ENCODE data around the gene INO80C. TPM values are rescaled to one million over a fixed set of nuclear protein-coding genes. Genes with fewer than 3 reads are reported as not detected.
"Not testable (repeated sequence)": the region's sequence is repeated elsewhere in the genome, so short reads cannot be mapped to it uniquely, and the experiment has no call there.

The INO80C gene
- total RNA-seq, 2 experiments from 2014 or later, result 17.3 to 21.7 TPM

DNA sequence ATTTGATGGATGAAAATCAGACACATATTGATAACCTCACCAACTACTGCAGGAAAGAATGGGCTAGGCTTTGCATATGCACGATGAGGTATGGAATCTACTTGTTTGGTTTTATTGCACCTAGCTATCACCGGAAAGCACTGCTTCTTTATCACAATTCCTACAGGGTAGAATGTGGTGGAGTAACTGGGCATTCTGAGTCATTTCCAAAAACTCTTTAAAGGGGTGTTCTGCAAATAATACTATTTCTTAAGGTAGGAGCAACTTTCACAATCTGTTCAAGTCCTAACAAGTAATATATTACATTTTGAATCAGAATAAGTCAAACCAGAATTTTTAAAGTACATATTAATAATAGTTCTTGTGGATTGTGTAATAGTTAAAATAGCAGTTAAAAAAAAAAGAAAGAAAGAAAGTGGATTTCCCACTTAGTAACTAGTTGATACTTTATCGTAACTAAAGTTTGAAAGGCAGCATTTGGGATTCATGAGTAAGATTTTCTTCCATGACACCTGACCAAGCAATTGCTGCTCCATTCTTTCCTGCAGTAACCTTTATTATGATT, 40.5 kb downstream of the INO80C start:
- no peaks in the 10 kb centered on the region for H3K27me3 Mint-ChIP-seq
- POLR2A ChIA-PET, result no interaction called here
- H3K36me3 Mint-ChIP-seq, result no peaks in the 10 kb centered on the region
- no peak for DNase-seq
- no peaks in the 10 kb centered on the region for H3K4me1 Mint-ChIP-seq
- peaks cover 1% of the 10 kb centered on the region for H3K9me3 Mint-ChIP-seq
- no peak overlapping the region for H3K27ac Mint-ChIP-seq
- no peak overlapping the region for H3K4me3 Mint-ChIP-seq
- ATAC-seq (ENCODE audit: low read depth), result no peak

DNA sequence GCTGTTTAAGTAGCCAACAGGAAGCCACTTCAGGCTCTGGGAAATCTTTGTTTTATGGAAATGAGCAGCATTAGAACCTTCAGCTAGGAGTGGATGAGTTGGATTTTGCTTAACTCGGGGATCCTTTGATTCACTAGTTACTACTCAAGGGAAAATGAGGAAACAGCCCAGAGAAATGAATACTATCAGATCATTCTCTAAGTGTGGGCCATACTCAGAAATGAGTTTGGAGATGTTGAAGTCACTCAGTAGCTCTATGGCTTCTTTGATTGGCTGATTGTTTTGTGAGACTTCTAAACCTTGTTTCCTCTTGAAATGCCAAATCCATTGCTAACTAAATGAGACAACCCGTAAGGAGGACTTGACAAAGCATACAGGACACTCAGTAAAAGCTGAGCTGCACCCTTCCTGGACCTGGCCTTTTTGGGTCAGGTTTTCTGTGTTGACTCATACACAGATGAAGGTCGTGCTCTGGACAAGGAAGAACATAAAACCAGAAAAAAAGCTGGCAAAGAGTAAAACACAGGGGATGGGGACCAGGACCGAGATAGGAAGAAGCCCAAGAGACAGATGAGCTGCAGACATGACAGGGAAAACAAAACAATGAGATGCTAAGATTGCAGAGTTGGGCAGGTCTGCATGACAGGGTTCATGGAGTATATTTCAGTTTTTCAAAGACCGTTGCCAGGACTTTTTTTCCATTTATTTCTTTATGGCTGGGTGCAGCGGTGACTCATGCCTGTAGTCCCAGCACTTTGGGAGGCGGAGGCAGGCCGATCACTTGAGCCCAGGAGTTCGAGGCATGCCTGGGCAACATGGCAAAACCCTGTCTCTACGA, 41.6 kb downstream of the INO80C start:
- no peaks in the 10 kb centered on the region for H3K27me3 Mint-ChIP-seq
- peaks cover 1% of the 10 kb centered on the region for H3K9me3 Mint-ChIP-seq
- DNase-seq, result no peak
- no peaks in the 10 kb centered on the region for H3K4me1 Mint-ChIP-seq
- no peak overlapping the region for H3K4me3 Mint-ChIP-seq
- no peaks in the 10 kb centered on the region for H3K36me3 Mint-ChIP-seq
- H3K27ac Mint-ChIP-seq, result no peak overlapping the region
- no peak for ATAC-seq (ENCODE audit: low read depth)
- POLR2A ChIA-PET, result no interaction called here

DNA sequence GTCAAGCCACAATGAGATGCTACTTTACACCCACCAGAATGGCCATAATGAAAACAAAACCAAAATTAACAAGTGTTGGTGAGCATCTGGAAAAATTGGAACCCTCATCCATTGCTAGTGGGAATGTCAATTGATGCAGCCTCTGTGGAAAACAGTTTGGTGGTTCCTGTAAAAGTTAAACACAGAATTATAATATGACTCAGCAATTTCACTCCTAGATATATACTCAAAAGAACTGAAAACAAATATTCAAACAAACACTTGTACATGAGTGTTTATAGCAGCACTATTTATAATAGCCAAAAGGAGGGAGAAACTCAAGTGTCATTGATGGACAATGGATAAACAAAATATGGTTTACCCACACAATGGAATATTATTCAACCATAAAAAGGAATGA, 43.0 kb downstream of the INO80C start:
- Mint-ChIP-seq H3K27ac (no peak overlapping the region), H3K9me3 (peaks cover 1% of the 10 kb centered on the region), H3K4me1 (no peaks in the 10 kb centered on the region), H3K36me3 (no peaks in the 10 kb centered on the region), H3K4me3 (no peak overlapping the region), H3K27me3 (no peaks in the 10 kb centered on the region)
- no peak for ATAC-seq (ENCODE audit: low read depth)
- POLR2A ChIA-PET, result no interaction called here
- DNase-seq, result no peak

DNA sequence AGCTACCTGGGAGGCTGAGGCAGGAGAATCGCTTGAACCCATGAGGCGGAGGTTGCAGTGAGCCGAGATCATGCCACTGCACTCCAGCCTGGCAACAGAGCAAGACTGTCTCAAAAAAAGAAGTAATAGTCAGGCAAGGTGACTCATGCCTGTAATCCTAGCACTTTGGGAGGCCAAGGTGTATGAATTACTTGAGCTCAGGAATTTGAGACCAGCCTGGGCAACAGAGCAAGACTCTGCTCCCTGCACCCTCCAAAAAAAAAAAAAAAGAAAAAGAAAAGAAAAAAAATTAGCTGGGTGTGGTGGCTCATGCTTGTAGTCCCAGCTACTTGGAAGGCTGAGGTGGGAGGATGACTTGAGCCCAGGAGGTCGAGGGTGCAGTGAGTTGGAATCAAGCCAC, 44.7 kb downstream of the INO80C start:
- H3K27ac Mint-ChIP-seq; H3K36me3 Mint-ChIP-seq; DNase-seq; POLR2A ChIA-PET; H3K4me3 Mint-ChIP-seq; H3K9me3 Mint-ChIP-seq; H3K27me3 Mint-ChIP-seq; ATAC-seq (ENCODE audit: low read depth); H3K4me1 Mint-ChIP-seq: not testable (repeated sequence)

DNA sequence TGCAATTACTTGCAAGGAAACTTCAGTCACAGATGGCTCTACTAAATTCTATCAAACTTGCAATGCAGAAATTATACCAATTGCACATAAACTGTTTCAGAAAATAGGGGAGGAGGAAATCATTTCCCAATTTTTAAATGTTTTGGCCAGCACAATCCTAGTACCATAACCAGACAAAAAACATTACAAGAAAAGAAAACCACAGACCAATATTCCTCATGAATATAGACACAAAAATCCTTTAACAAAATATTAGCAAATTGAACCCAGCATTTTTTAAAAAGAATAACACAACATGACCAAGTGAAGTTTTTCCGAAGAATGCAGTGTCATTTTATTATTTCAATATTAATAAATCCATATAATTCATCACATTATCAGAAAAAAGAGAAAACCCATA, 45.8 kb downstream of the INO80C start:
- POLR2A ChIA-PET, result no interaction called here
- H3K4me1 Mint-ChIP-seq, result no peaks in the 10 kb centered on the region
- no peak overlapping the region for H3K4me3 Mint-ChIP-seq
- DNase-seq (no peak), ATAC-seq (ENCODE audit: low read depth) (no peak)
- no peak overlapping the region for H3K27ac Mint-ChIP-seq
- H3K36me3 Mint-ChIP-seq, result no peaks in the 10 kb centered on the region
- H3K9me3 Mint-ChIP-seq, result peaks cover under 1% of the 10 kb centered on the region
- H3K27me3 Mint-ChIP-seq, result no peaks in the 10 kb centered on the region

DNA sequence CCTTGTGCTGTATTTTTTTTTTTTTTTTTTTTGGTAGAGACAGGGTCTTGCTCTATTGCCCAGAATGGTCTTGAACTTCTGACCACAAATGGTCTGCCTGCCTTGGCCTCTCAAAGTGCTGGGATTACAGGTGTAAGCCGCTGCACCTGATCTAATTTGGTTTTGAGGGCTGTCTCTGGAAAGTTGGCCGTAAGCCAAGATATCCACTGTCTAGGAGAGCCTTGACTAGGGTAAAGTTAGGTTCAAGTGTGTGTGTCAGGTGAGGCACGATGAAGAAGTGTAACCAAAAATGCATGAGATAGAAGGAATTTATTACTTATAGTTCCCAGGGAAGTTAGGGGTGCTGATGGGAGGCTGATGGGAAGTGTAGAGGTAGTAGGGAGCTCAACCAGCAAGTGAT, 46.7 kb downstream of the INO80C start:
- Mint-ChIP-seq H3K27me3 (no peaks in the 10 kb centered on the region), H3K27ac (no peak overlapping the region), H3K4me1 (no peaks in the 10 kb centered on the region), H3K9me3 (no peaks in the 10 kb centered on the region), H3K4me3 (no peak overlapping the region), H3K36me3 (no peaks in the 10 kb centered on the region)
- POLR2A ChIA-PET, result no interaction called here
- DNase-seq (no peak), ATAC-seq (ENCODE audit: low read depth) (no peak)

DNA sequence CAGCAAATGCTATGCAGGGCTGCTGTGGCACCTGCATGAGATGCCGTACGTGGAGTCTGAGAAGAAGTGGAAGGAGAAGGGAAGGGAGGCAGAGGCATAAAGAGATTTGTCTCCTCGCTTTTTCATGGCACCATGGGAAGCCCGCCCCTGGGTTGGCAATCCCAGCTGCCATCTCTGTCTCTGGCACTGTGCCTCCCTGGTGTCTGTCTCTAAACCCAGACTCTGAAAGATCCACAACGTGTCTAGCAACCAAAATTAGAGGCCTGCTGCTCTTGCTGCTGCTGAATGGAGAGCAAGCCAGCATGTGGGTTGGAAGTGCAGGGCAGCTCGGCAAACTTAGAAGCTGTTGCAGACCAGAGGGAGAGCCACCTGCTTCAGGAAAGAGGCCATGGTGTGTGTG, 53.1 kb downstream of the INO80C start:
- Mint-ChIP-seq H3K9me3 (no peaks in the 10 kb centered on the region), H3K4me3 (no peak overlapping the region), H3K27me3 (no peaks in the 10 kb centered on the region), H3K4me1 (peaks cover 9% of the 10 kb centered on the region), H3K36me3 (no peaks in the 10 kb centered on the region), H3K27ac (no peak overlapping the region)
- DNase-seq, result no peak
- no peak for ATAC-seq (ENCODE audit: low read depth)
- POLR2A ChIA-PET, result no interaction called here

DNA sequence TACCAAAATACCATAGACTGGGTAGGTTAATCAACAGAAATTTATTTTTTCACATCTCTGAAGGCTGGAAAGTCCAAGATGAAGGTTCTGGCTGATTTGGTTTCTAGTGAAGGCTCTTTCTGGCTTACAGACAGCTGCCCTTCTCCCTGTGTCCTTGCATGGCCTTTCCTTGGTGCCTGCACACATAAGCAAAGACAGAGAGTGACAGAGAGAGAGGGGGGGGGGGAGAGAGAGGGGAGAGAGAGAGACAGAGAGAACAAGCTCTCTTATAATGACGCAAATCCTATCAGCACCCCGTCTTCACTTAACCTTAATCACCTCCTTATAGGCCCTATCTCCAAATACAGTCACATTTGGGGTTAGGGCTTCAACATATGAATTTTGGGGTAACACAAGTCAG, 53.9 kb downstream of the INO80C start:
- no peak for DNase-seq
- H3K4me3 Mint-ChIP-seq, result no peak overlapping the region
- H3K27ac Mint-ChIP-seq, result no peak overlapping the region
- no peaks in the 10 kb centered on the region for H3K36me3 Mint-ChIP-seq
- no peaks in the 10 kb centered on the region for H3K27me3 Mint-ChIP-seq
- POLR2A ChIA-PET, result no interaction called here
- no peak for ATAC-seq (ENCODE audit: low read depth)
- no peaks in the 10 kb centered on the region for H3K9me3 Mint-ChIP-seq
- H3K4me1 Mint-ChIP-seq, result peaks cover 9% of the 10 kb centered on the region

DNA sequence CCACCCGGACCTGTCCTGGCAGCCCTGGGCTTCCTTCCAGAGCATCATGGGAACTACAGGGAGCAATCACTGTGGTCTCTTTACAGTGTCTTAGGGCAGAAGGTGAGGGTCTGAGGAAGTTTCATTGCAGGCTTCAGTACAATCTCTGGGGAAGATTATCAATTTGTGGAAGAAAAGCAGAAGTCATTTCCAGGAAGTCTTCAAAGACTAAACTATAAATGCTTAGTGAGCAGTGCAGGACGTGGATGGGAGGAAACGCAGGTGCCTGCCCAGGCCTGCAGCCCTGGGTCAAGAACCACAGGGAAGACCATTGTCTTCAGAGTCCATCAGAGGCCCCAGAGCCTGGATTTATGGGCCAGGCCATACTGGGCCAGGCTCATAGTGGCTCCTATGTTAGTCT, 54.3 kb downstream of the INO80C start:
- ATAC-seq (ENCODE audit: low read depth), result no peak
- Mint-ChIP-seq H3K36me3 (no peaks in the 10 kb centered on the region), H3K9me3 (no peaks in the 10 kb centered on the region), H3K27me3 (no peaks in the 10 kb centered on the region), H3K27ac (no peak overlapping the region), H3K4me1 (peaks cover 9% of the 10 kb centered on the region), H3K4me3 (no peak overlapping the region)
- DNase-seq, result no peak
- POLR2A ChIA-PET, result no interaction called here

DNA sequence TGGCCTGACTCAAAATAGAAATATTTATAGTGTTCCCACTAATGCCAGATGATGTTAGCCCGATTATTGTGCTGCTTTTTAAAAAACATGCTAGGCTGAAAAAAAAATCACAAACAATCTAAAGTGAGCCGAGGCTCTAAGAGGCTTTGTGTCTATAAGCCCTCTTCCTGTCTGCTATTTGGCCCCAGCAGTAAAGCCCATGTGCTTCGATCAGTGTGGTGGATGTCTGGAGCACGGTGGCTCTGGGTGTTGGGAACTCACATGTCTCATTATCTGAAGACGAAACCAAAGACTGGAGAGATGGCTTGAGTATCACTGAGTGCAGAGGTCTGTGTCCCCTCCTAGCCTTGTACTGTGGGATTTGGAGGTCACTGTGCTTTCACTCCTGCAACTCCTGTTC, 55.1 kb downstream of the INO80C start:
- H3K9me3 Mint-ChIP-seq, result no peaks in the 10 kb centered on the region
- H3K4me1 Mint-ChIP-seq, result peaks cover 9% of the 10 kb centered on the region
- no peaks in the 10 kb centered on the region for H3K27me3 Mint-ChIP-seq
- H3K4me3 Mint-ChIP-seq, result no peak overlapping the region
- DNase-seq (no peak), ATAC-seq (ENCODE audit: low read depth) (no peak)
- H3K27ac Mint-ChIP-seq, result no peak overlapping the region
- no peaks in the 10 kb centered on the region for H3K36me3 Mint-ChIP-seq
- POLR2A ChIA-PET, result no interaction called here

DNA sequence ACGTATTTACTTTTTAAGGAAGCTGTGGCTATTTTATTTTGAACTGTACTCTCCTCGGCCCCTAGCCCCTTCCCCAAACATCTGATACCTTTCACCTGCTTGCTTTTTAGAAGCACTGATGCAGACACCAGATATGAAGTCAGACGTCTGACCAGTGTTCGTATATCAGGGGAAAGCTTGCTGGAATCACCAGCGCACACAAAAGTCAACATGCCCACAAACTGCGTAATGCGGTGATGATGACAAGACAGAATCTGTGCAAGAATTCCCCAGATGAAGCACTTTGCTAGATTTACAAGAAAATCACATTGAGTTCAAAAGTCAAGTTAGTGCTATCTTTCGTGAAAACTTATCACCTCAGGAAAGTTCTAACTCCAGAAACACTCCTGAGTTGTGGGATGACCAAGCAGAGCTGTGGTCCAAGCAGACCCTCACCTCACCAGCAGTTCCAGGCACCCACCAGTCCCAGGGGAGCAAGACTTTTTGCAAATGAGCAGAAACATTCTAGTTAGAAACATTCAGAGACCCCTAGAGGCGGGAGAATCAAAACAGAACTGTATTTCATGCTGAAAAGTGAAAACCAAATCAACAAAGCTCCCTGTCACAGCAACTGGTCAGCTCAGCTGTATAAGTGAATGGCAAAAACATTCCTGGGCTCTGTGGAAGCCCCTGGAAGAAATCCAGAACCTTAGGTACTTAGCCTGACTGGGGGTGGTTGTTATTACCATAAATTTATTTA, 55.7 kb downstream of the INO80C start:
- H3K4me1 Mint-ChIP-seq, result peaks cover 9% of the 10 kb centered on the region
- H3K27me3 Mint-ChIP-seq, result no peaks in the 10 kb centered on the region
- no peak overlapping the region for H3K4me3 Mint-ChIP-seq
- POLR2A ChIA-PET, result no interaction called here
- DNase-seq (no peak), ATAC-seq (ENCODE audit: low read depth) (no peak)
- no peak overlapping the region for H3K27ac Mint-ChIP-seq
- no peaks in the 10 kb centered on the region for H3K9me3 Mint-ChIP-seq
- no peaks in the 10 kb centered on the region for H3K36me3 Mint-ChIP-seq

DNA sequence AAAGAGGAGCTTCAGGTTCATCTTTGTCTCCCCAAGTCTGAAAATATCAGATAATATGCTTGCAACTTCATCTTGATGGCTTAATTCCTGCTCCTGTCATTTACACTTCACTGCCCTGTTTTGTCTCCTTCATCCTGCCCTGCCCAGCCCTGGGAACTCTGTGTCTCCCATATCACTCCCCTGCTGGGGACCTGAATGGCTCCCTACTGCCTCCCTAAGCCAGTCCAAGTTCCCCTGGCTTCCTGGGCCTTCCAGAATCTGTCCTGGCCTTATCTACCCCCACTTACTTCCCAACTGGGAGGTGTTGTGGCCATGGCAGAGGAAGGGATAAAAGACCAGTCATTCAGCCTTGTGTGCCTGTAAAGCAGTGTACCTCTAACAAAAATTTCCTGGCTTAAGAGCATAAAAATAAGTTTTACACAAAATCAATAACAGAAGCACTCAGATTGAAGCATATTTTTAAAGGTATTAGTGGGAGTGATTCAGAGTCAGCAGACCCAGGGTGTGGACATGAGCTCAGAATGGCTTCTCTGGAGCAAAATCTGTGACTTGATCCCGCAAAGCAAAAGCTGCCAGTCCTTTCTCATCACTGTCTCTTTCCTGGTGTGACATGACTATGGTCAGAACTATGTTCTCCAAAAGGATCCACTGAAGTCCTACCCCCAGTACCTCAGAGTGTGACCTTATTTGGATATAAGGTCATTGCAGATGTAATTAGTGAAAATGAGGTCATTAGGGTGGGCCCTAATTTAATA, 59.1 kb downstream of the INO80C start:
- peaks cover 6% of the 10 kb centered on the region for H3K9me3 Mint-ChIP-seq
- no peak for ATAC-seq (ENCODE audit: low read depth)
- H3K27me3 Mint-ChIP-seq, result peaks cover 5% of the 10 kb centered on the region
- POLR2A ChIA-PET, result no interaction called here
- H3K4me1 Mint-ChIP-seq, result peaks cover 9% of the 10 kb centered on the region
- H3K36me3 Mint-ChIP-seq, result peaks cover 4% of the 10 kb centered on the region
- H3K4me3 Mint-ChIP-seq, result no peak overlapping the region
- peak overlapping the region; percentile 11 for H3K27ac Mint-ChIP-seq
- no peak for DNase-seq

DNA sequence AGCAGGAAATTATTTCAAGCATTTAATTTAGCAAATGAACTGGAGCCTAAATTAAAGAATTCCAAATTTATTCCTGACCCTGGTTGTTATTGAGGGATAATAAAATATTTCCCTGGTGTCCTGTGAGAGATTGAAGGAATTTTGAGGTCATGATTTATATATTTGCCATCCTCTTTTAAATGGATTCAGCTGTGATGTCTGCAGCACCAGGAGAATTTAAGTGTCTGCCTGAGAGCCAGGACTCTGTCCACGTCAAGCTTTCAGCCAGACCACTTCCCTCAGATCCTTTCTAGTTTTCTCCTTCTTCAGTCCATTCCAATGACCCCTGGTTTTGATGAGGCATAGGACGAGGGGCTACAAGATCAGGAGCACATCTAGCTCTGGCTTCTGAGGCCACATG, 59.9 kb downstream of the INO80C start:
- Mint-ChIP-seq H3K4me3 (no peak overlapping the region), H3K36me3 (peaks cover 4% of the 10 kb centered on the region), H3K4me1 (peaks cover 2% of the 10 kb centered on the region), H3K27ac (no peak overlapping the region), H3K9me3 (peaks cover 6% of the 10 kb centered on the region), H3K27me3 (peaks cover 5% of the 10 kb centered on the region)
- no peak for DNase-seq
- ATAC-seq (ENCODE audit: low read depth), result no peak
- POLR2A ChIA-PET, result no interaction called here

Data from activated naive CD8-positive, alpha-beta T cell treated with anti-CD3 and anti-CD28 coated beads, Interleukin-2, amount 10 ng/mL, durations not matched to agents 7 days and 5 days (primary cell).